K562 (cell line): ENCODE measurements around the gene TFDP1. TPM values are rescaled to one million over a fixed set of nuclear protein-coding genes. Genes with fewer than 3 reads are reported as not detected.

Source experiments
- CCAR2 ChIP-seq: fragments of 200-400 bp; formaldehyde crosslinking; IDR thresholded peaks from 2 replicates; pipeline ENCODE4 v1.6.1; 2017; ENCODE audit warnings: mild to moderate bottlenecking, low read depth, low read length
- CTCF ChIP-seq, 3 experiments: IDR thresholded peaks in 2 of 3; conservative IDR thresholded peaks in 1 of 3; 2 replicates each; pipeline ENCODE4 v1.5.1; 2011 to 2012; ENCODE audit warnings: low read length in 3 of 3, mild to moderate bottlenecking in 3 of 3, control low read depth in 2 of 3, improper control_type of control experiment in 1 of 3, inconsistent platforms in 1 of 3, low read depth in 1 of 3, mixed read lengths in 1 of 3, moderate library complexity in 1 of 3; ENCODE audit not compliant: insufficient read depth in 2 of 3
- NR1H2 ChIP-seq: sonication (generic); formaldehyde crosslinking; IDR thresholded peaks from 2 replicates; pipeline ENCODE4 v1.4.0; 2020; ENCODE audit warnings: mild to moderate bottlenecking, missing genetic modification reagents
- RBM22 ChIP-seq: fragments of 200-400 bp; formaldehyde crosslinking; IDR thresholded peaks from 2 replicates; pipeline ENCODE4 v1.6.1; 2018; ENCODE audit warnings: low read length, low read depth; ENCODE audit not compliant: poor library complexity, severe bottlenecking
- STAT5B ChIP-seq: fragments of 250-450 bp; sonication (Bioruptor Pico); IDR thresholded peaks from 2 replicates; pipeline ENCODE4 v1.8.0; 2021; ENCODE audit warnings: mild to moderate bottlenecking, inconsistent platforms
- XRCC5 ChIP-seq: fragments of 200-400 bp; formaldehyde crosslinking; IDR thresholded peaks from 2 replicates; pipeline ENCODE4 v1.6.1; 2017; ENCODE audit warnings: low read depth, mild to moderate bottlenecking, low read length
- ZBTB5 ChIP-seq: fragments of 450-650 bp; IDR thresholded peaks from 2 replicates; pipeline ENCODE4 v1.6.1; 2017; ENCODE audit warnings: antibody characterized with exemption
- polyA plus RNA-seq, 8 experiments: library from polyadenylated mRNA; depleted of rRNA in 4 of 8; stranded (reverse) in 5 of 8; unstranded in 3 of 8; fragments of >200 nt; fragmentation: Nextera tagmentation in 2 of 8; fragmentation: Illumina TruSeq in 1 of 8; extraction: Ambion mirVana in 2 of 8; extraction: Trizol in 1 of 8; gene quantifications; 2 replicates each; pipeline versions ENCODE4 v1.2.1 to v1.2.3, GENCODE V29; 2011 to 2014; ENCODE audit warnings: inconsistent platforms in 1 of 8, missing spikeins in 1 of 8
- total RNA-seq, 7 experiments: library from RNA; depleted of rRNA in 6 of 7; stranded (reverse); fragments of >200 nt in 6 of 7; fragmentation: Illumina TruSeq in 2 of 7; extraction: Trizol in 2 of 7; gene quantifications; 2 replicates each; pipeline versions ENCODE4 v1.2.1 to v1.2.3, GENCODE V29; 2011 to 2021; ENCODE audit warnings: low replicate concordance in 1 of 7

The TFDP1 gene
- total and polyA plus RNA-seq, 9 of the 15 experiments (the other 6 are each of a cell fraction or from before 2014, with no cell fraction given), result 33.8 to 145 (median 69.1) TPM

- no peak for TF ChIP-seq CTCF (IDR thresholded peaks at IDR 0.05 in 2 of 3, conservative IDR thresholded peaks at IDR 0.05 in 1 of 3; ENCODE audit: insufficient read depth in 2 of 3, low read depth in 1 of 3, low read length in 3 of 3)
- no peak for TF ChIP-seq STAT5B (CRISPR knock-in tag)
- TF ChIP-seq NR1H2, result no peak
- no peak for TF ChIP-seq RBM22
- TF ChIP-seq CCAR2, result no peak
- no peak for TF ChIP-seq ZBTB5
- TF ChIP-seq XRCC5, result no peak
Observed at GRCh38 chr13:113561417-113562084, 23.0 kb upstream of the TFDP1 start (continued).
